Measurements from ENCODE around the gene PCNX3. TPM values are rescaled to one million over a fixed set of nuclear protein-coding genes. Genes with fewer than 3 reads are reported as not detected.

Gene PCNX3
- total and polyA plus RNA-seq, 7 donors = 6.5 to 15.5 (median 9.8) TPM

GRCh38 chr11:65591939-65592857 lies 23.4 kb upstream of the PCNX3 start:
- Histone ChIP-seq H3K27ac (peak overlapping the region; percentile 91), H3K36me3 (ENCODE audit: insufficient read depth in 1 of 2, low read depth in 1 of 2) (peaks cover 2 to 51% of the 10 kb centered on the region in 2 donors), H3K4me1 (peaks cover 66% of the 10 kb centered on the region), H3K4me3 (peak overlapping the region; percentile 22), H3K27me3 (ENCODE audit: insufficient read depth in 3 of 3, low read length in 2 of 3) (no peaks in the 10 kb centered on the region), H3K9me3 (no peaks in the 10 kb centered on the region)
- intact Hi-C loops (cut with DNase I) = loop anchor here (2.0 kb wide), 2 partner anchors 17 to 51 kb away; no protein-coding TSS in a partner anchor
- ATAC-seq = no peak
- WGBS, 3 donors = 63 to 69% (median 68%) methylated on average over 84 to 106 of the region's 106 CpGs
- DNase-seq = peak in 1 of 2 donors; percentile 77
- no peak for TF ChIP-seq CTCF (IDR thresholded peaks at IDR 0.05)

GRCh38 chr11:65592858-65593517 lies 22.6 kb upstream of the PCNX3 start:
- H3K9me3 ChIP-seq = no peaks in the 10 kb centered on the region

GRCh38 chr11:65593518-65594414 lies 21.8 kb upstream of the PCNX3 start:
- Histone ChIP-seq H3K36me3 (ENCODE audit: insufficient read depth in 1 of 2, low read depth in 1 of 2) (peaks cover 4 to 60% of the 10 kb centered on the region in 2 donors), H3K9me3 (no peaks in the 10 kb centered on the region), H3K27me3 (ENCODE audit: insufficient read depth in 3 of 3, low read length in 2 of 3) (no peaks in the 10 kb centered on the region), H3K27ac (peak overlapping the region; percentile 91), H3K4me3 (no peak overlapping the region), H3K4me1 (peaks cover 51% of the 10 kb centered on the region)
- intact Hi-C loops (cut with DNase I) = loop anchor here (2.0 kb wide), 2 partner anchors 19 to 53 kb away; no protein-coding TSS in a partner anchor
- 36 to 46% (median 37%) methylated on average over 26 of the region's 26 CpGs for WGBS, 3 donors
- peak; percentile 72 to 79 (median 74) for ATAC-seq
- peak; percentile 82 for TF ChIP-seq CTCF (IDR thresholded peaks at IDR 0.05)
- peak in 1 of 2 donors; percentile 87 for DNase-seq

More at GRCh38 chr11:65592858-65593517, 22.6 kb upstream of the PCNX3 start:
- no peak for TF ChIP-seq CTCF (IDR thresholded peaks at IDR 0.05)
- Histone ChIP-seq H3K27ac (peak overlapping the region; percentile 91), H3K27me3 (ENCODE audit: insufficient read depth in 3 of 3, low read length in 2 of 3) (no peaks in the 10 kb centered on the region), H3K4me1 (peaks cover 59% of the 10 kb centered on the region), H3K36me3 (ENCODE audit: insufficient read depth in 1 of 2, low read depth in 1 of 2) (peaks cover 3 to 52% of the 10 kb centered on the region in 2 donors), H3K4me3 (no peak overlapping the region)
- intact Hi-C loops (cut with DNase I) = loop anchor here (2.0 kb wide), 2 partner anchors 18 to 52 kb away; no protein-coding TSS in a partner anchor
- DNase-seq (no peak), ATAC-seq (peak in 1 of 4 donors; percentile 0)
- 61 to 75% (median 62%) methylated on average over 22 of the region's 22 CpGs for WGBS, 3 donors

- TF ChIP-seq CTCF (IDR thresholded peaks at IDR 0.05) = no peak
- peaks cover 4 to 63% of the 10 kb centered on the region in 2 donors for H3K36me3 ChIP-seq (ENCODE audit: insufficient read depth in 1 of 2, low read depth in 1 of 2)
- intact Hi-C loops (cut with DNase I) = no loop called here
Observed at GRCh38 chr11:65595131-65595530, 20.4 kb upstream of the PCNX3 start.

More at GRCh38 chr11:65595131-65595530, 20.4 kb upstream of the PCNX3 start:
- H3K4me3 ChIP-seq = no peak overlapping the region
- DNase-seq (no peak), ATAC-seq (peak in 1 of 4 donors; percentile 2)
- peak overlapping the region; percentile 30 for H3K27ac ChIP-seq
- no peaks in the 10 kb centered on the region for H3K9me3 ChIP-seq
- 55 to 94% (median 67%) methylated on average over 2 to 3 of the region's 3 CpGs for WGBS, 3 donors
- H3K27me3 ChIP-seq (ENCODE audit: insufficient read depth in 3 of 3, low read length in 2 of 3) = no peaks in the 10 kb centered on the region
- H3K4me1 ChIP-seq = peaks cover 37% of the 10 kb centered on the region

All from psoas muscle (tissue), 8 donors.